Spleen (tissue), 11 donors: ENCODE data around the gene PREB. TPM values are rescaled to one million over a fixed set of nuclear protein-coding genes. Genes with fewer than 3 reads are reported as not detected.

Experiments
- DNase-seq: peaks from one replicate; pipeline ENCODE4 v3.0.0-alpha.2; 2020
- H3K27ac ChIP-seq, 8 donors: fragments of 200-600 bp; sonication (generic) in 7 of 8; 1 replicate in 4 of 8; 2 replicates in 4 of 8; pipeline versions ENCODE4 v1.5.0 to v1.8.0; 2016 to 2021; ENCODE audit warnings: inconsistent platforms in 4 of 8, mild to moderate bottlenecking in 4 of 8, moderate library complexity in 1 of 8
- H3K27me3 ChIP-seq, 7 donors: fragments of 200-600 bp; sonication (generic) in 6 of 7; replicated peaks in 1 of 7; 1 replicate in 4 of 7; 2 replicates in 3 of 7; pipeline versions ENCODE4 v1.5.0 to v1.8.0; 2016 to 2021; ENCODE audit warnings: inconsistent platforms in 3 of 7, mild to moderate bottlenecking in 1 of 7
- H3K36me3 ChIP-seq, 6 donors: fragments of 200-600 bp; sonication (generic) in 5 of 6; 1 replicate in 4 of 6; 2 replicates in 2 of 6; pipeline versions ENCODE4 v1.5.0 to v1.8.0; 2016 to 2021; ENCODE audit warnings: inconsistent platforms in 2 of 6
- H3K4me1 ChIP-seq, 6 donors: fragments of 200-600 bp; sonication (generic) in 5 of 6; 1 replicate in 3 of 6; 2 replicates in 3 of 6; pipeline versions ENCODE4 v1.5.0 to v1.8.0; 2016 to 2021; ENCODE audit warnings: inconsistent platforms in 3 of 6
- H3K4me3 ChIP-seq, 8 donors: fragments of 200-600 bp; sonication (generic) in 7 of 8; 1 replicate in 4 of 8; 2 replicates in 4 of 8; pipeline versions ENCODE4 v1.5.0 to v1.8.0; 2016 to 2021; ENCODE audit warnings: inconsistent platforms in 4 of 8, mild to moderate bottlenecking in 4 of 8, moderate library complexity in 2 of 8
- H3K9me3 ChIP-seq, 8 donors: fragments of 200-600 bp; sonication (generic) in 7 of 8; 1 replicate in 4 of 8; 2 replicates in 4 of 8; pipeline versions ENCODE4 v1.5.0 to v1.8.0; 2016 to 2021; ENCODE audit warnings: inconsistent platforms in 4 of 8
- POLR2A ChIP-seq, 3 donors: fragments of 450-650 bp; IDR thresholded peaks; one replicate each; pipeline ENCODE4 v1.5.1; 2017; ENCODE audit warnings: antibody characterized with exemption in 3 of 3, mild to moderate bottlenecking in 1 of 3
- POLR2AphosphoS5 ChIP-seq, 3 donors: sonication (generic); formaldehyde crosslinking; IDR thresholded peaks; one replicate each; pipeline ENCODE4 v1.5.1; 2017; ENCODE audit warnings: antibody characterized with exemption in 3 of 3
- WGBS, 5 donors: extraction: QIAGEN DNeasy Blood & Tissue Kit in 3 of 5; methylation state at CpG; one replicate each; pipeline versions ENCODE4 v1.1.5 to v1.1.7; 2013 to 2018; 5-methylcytosine and 5-hydroxymethylcytosine counted together
- intact Hi-C: fragments of 100-400 bp; cut with DNase I; formaldehyde crosslinking; loops from one replicate; pipeline ENCODE4 v1.15.0; 2023; ENCODE audit warnings: low total_unique reads
- polyA plus RNA-seq, 3 donors: library from polyadenylated mRNA; stranded (reverse); fragments of 200-250 nt; gene quantifications; one replicate each; pipeline ENCODE4 v1.2.1, GENCODE V29; 2013
- total RNA-seq, 7 donors: library from RNA; depleted of rRNA in 3 of 7; stranded (reverse); fragments of >200 nt in 3 of 7; fragmentation: NEBNext Ultra II Directional in 4 of 7; extraction: Animal tissue kit (Norgen Biotek cat#: 25700) in 4 of 7; gene quantifications; one replicate each; pipeline versions ENCODE4 v1.1.0 to v1.2.1, GENCODE V29; 2016 to 2021
- TF ChIP-seq, protein P1 (sequence below), 11 experiments: fragments of 200-600 bp in 7 of 11; fragments of 450-650 bp in 4 of 11; sonication (generic) in 4 of 11; IDR thresholded peaks in 8 of 11; conservative IDR thresholded peaks in 3 of 11; 1 replicate in 7 of 11; 2 replicates in 4 of 11; pipeline versions ENCODE4 v1.4.0 to v1.8.0; 2016 to 2021; ENCODE audit warnings: antibody characterized with exemption in 11 of 11, inconsistent platforms in 4 of 11, mild to moderate bottlenecking in 1 of 11
- donor health status: healthy with polysubstance abuse.
- donor health status: DM: no; HTN: no; CAD: no; lungs with moderate emphysema.
- donor health status: DM: no; HTN: no; CAD: no.
- donor health status: Bipolar disorder and iron deficiency.
- donor health status: healthy.
- donor health status: DM: no; HTN: no; CAD: no.
- donor health status: DM: yes; HTN: yes; CAD: no.

PREB gene
- total and polyA plus RNA-seq, 10 donors = 42.8 to 75.0 (median 49.0) TPM

DNA sequence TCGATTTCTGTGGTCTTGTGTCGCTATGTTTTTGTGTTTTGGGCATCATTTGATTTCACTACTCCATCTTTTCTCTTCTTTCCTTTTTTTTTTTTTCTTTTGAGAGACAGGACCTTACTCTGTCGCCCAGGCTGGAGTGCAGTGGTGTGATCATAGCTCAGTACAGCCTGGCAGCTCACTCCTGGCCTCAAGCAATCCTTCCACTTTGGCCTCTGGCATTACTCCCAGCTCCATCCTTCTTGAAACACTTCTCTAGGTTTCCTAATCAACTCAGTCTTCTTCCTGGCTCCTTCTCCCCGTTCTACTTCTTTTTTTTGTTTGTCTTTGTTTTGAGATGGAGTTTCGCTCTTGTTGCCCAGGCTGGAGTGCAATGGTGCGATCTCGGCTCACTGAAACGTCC lies 40.9 kb upstream of the PREB start:
- H3K27ac ChIP-seq = no peak overlapping the region
- WGBS, 5 donors = 67 to 73% (median 69%) methylated on average over 8 of the region's 8 CpGs
- TF ChIP-seq POLR2AphosphoS5 (IDR thresholded peaks at IDR 0.05) (no peak), POLR2A (IDR thresholded peaks at IDR 0.05) (no peak)
- TF ChIP-seq, protein P1, sequence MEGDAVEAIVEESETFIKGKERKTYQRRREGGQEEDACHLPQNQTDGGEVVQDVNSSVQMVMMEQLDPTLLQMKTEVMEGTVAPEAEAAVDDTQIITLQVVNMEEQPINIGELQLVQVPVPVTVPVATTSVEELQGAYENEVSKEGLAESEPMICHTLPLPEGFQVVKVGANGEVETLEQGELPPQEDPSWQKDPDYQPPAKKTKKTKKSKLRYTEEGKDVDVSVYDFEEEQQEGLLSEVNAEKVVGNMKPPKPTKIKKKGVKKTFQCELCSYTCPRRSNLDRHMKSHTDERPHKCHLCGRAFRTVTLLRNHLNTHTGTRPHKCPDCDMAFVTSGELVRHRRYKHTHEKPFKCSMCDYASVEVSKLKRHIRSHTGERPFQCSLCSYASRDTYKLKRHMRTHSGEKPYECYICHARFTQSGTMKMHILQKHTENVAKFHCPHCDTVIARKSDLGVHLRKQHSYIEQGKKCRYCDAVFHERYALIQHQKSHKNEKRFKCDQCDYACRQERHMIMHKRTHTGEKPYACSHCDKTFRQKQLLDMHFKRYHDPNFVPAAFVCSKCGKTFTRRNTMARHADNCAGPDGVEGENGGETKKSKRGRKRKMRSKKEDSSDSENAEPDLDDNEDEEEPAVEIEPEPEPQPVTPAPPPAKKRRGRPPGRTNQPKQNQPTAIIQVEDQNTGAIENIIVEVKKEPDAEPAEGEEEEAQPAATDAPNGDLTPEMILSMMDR (IDR thresholded peaks at IDR 0.05 in 8 of 11, conservative IDR thresholded peaks at IDR 0.05 in 3 of 11) = no peak
- intact Hi-C loops = no loop called here
- H3K9me3 ChIP-seq = no peaks in the 10 kb centered on the region
- DNase-seq = no peak
- H3K4me1 ChIP-seq = peaks cover 0 to 8% (median under 1%) of the 10 kb centered on the region in 6 donors
- H3K36me3 ChIP-seq = no peaks in the 10 kb centered on the region
- no peak overlapping the region for H3K4me3 ChIP-seq
- peaks cover 0 to 38% (median 9%) of the 10 kb centered on the region in 7 donors for H3K27me3 ChIP-seq

DNA sequence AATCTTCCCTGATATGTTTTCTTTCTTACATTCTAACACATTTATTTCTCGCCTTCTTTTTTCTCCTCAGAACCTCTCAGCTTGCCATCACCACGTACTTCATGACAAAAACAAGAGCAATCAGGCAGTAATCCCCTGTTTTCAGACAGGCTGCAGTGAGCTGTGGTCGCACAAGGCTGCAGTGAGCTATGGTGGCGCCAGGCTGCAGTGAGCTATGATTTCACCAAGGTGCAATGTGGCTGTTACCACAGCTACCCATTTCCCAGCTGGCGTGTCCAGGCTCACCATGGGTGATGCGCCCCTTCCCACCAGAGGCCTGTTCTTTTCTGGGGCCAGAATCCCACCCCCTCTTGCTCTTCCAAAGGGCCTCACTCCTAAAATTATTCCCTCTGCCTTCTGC lies 40.2 kb upstream of the PREB start:
- TF ChIP-seq POLR2A (IDR thresholded peaks at IDR 0.05) (no peak), POLR2AphosphoS5 (IDR thresholded peaks at IDR 0.05) (no peak)
- TF ChIP-seq, protein P1 (IDR thresholded peaks at IDR 0.05 in 8 of 11, conservative IDR thresholded peaks at IDR 0.05 in 3 of 11) = no peak
- no peak for DNase-seq
- intact Hi-C loops = no loop called here

DNA sequence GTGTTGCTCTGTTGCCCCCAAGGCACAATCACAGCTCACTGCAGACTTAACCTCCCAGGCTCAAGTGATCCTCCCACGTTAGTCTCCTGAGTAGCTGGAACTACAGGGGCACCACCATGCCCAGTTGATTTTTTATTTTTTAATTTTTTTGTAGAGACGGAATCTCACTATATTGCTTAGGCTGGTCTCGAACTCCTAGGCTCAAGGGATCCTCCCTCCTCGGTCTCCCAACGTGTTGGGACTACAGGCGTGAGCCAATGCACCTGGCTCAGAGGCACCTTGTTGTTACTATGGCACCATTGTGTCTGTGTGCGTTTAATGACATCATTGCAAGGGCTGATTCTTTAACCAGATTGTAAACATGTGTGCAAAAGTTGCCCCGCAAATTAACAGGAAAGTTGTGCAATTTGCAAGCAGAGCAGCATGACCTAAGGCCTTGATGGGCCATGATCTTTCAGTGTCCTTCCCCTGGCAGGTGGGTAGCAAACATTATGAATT lies 37.0 kb upstream of the PREB start:
- Histone ChIP-seq H3K27me3 (peaks cover 0 to 13% (median 0%) of the 10 kb centered on the region in 7 donors), H3K4me3 (no peak overlapping the region), H3K4me1 (peaks cover 0 to 17% (median 9%) of the 10 kb centered on the region in 6 donors), H3K36me3 (no peaks in the 10 kb centered on the region), H3K9me3 (no peaks in the 10 kb centered on the region), H3K27ac (no peak overlapping the region)
- TF ChIP-seq POLR2AphosphoS5 (IDR thresholded peaks at IDR 0.05) (no peak), POLR2A (IDR thresholded peaks at IDR 0.05) (no peak)
- TF ChIP-seq, protein P1 (IDR thresholded peaks at IDR 0.05 in 8 of 11, conservative IDR thresholded peaks at IDR 0.05 in 3 of 11) = no peak
- DNase-seq = no peak
- intact Hi-C loops = no loop called here
- WGBS, 5 donors = 78 to 89% (median 81%) methylated on average over 8 of the region's 8 CpGs

More for the DNA sequence above, 40.2 kb upstream of the PREB start:
- no peaks in the 10 kb centered on the region for H3K36me3 ChIP-seq
- H3K4me1 ChIP-seq = peaks cover 0 to 12% (median 7%) of the 10 kb centered on the region in 6 donors
- H3K27me3 ChIP-seq = peaks cover 0 to 39% (median 3%) of the 10 kb centered on the region in 7 donors
- H3K27ac ChIP-seq = no peak overlapping the region
- no peak overlapping the region for H3K4me3 ChIP-seq
- H3K9me3 ChIP-seq = no peaks in the 10 kb centered on the region
- 67 to 85% (median 78%) methylated on average over 6 of the region's 6 CpGs for WGBS, 5 donors

DNA sequence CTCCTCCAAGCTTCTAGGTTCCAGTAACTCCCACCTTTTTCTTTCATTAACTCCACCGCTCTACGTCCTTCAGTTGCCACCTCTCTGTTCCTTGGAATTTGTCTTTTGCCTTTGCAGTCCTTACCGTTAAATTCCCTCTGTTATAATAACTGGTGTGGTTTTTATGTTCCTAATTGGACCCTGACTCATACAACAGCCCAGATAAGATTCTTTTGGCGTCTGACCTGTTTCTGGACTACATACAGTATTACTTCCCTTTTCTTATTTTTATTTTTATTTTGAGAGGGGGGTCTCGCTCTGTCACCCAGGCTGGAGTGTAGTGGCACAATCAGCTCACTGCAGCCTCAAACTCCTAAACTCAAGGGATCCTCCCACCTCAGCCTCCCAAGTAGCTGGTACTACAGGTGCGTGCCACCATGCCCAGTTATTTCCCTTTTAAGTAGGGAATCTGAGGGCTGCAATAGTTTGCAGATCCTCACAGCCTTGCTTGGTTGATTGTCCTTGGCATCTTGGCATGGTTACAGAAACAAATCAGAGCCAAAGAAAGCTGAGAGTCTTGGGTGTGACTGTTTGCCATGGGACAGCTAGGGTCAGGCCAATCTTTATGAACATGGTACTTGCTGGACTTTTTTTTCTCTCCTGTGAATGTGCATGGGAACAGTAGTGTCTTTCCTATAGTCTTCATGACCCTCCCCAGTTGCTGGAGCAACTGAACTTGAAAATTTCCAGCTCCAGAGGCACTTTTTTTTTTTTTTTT lies 36.3 kb upstream of the PREB start:
- WGBS, 5 donors = 56 to 79% (median 66%) methylated on average over 6 of the region's 6 CpGs
- H3K9me3 ChIP-seq = no peaks in the 10 kb centered on the region
- intact Hi-C loops = no loop called here
- peaks cover 0 to 17% (median 9%) of the 10 kb centered on the region in 6 donors for H3K4me1 ChIP-seq
- DNase-seq = no peak
- no peak overlapping the region for H3K4me3 ChIP-seq
- H3K27ac ChIP-seq = no peak overlapping the region
- peaks cover 0 to 13% (median 0%) of the 10 kb centered on the region in 7 donors for H3K27me3 ChIP-seq
- TF ChIP-seq, protein P1 (IDR thresholded peaks at IDR 0.05 in 8 of 11, conservative IDR thresholded peaks at IDR 0.05 in 3 of 11) = no peak
- TF ChIP-seq POLR2A (IDR thresholded peaks at IDR 0.05) (no peak), POLR2AphosphoS5 (IDR thresholded peaks at IDR 0.05) (no peak)
- no peaks in the 10 kb centered on the region for H3K36me3 ChIP-seq
